ENCODE results near the gene RFC1.
"Not testable (repeated sequence)": the region's sequence is repeated elsewhere in the genome, so short reads cannot be mapped to it uniquely, and the experiment has no call there.

Gene RFC1

GRCh38 chr4:39375478-39375877 lies 9.3 kb upstream of the RFC1 start:
- DNase-seq (ENCODE audit: low read depth in 1 of 2, low spot score in 1 of 2) = no peak

GRCh38 chr4:39371209-39371608 lies 5.0 kb upstream of the RFC1 start:
- H3K27ac ChIP-seq (replicated peaks); H3K27me3 ChIP-seq (ENCODE audit: insufficient read depth, poor library complexity, severe bottlenecking); H3K4me3 ChIP-seq (replicated peaks; ENCODE audit: insufficient read depth, low read length); DNase-seq (ENCODE audit: low read depth in 1 of 2, low spot score in 1 of 2): not testable (repeated sequence)

More at GRCh38 chr4:39375478-39375877, 9.3 kb upstream of the RFC1 start:
- Histone ChIP-seq H3K4me3 (replicated peaks; ENCODE audit: insufficient read depth, low read length) (no peak overlapping the region), H3K27me3 (ENCODE audit: insufficient read depth, poor library complexity, severe bottlenecking) (no peaks in the 10 kb centered on the region), H3K27ac (replicated peaks) (no peak overlapping the region)
- TF ChIP-seq SPI1 (IDR thresholded peaks at IDR 0.05; ENCODE audit: borderline replicate concordance, low read depth) = no peak
- TF ChIP-seq REST (IDR thresholded peaks at IDR 0.05; ENCODE audit: insufficient replicate concordance, low read depth) = no peak

GRCh38 chr4:39369301-39369700 lies 3.1 kb upstream of the RFC1 start:
- Histone ChIP-seq H3K4me3 (replicated peaks; ENCODE audit: insufficient read depth, low read length) (no peak overlapping the region), H3K27me3 (ENCODE audit: insufficient read depth, poor library complexity, severe bottlenecking) (no peaks in the 10 kb centered on the region), H3K27ac (replicated peaks) (no peak overlapping the region)
- DNase-seq (ENCODE audit: low read depth in 1 of 2, low spot score in 1 of 2) = peak in 1 of 2 experiments; percentile 34
- TF ChIP-seq CTCF (IDR thresholded peaks at IDR 0.05; ENCODE audit: insufficient read depth, low read length) (no peak), REST (IDR thresholded peaks at IDR 0.05; ENCODE audit: insufficient replicate concordance, low read depth) (peak; percentile 45)

- TF ChIP-seq REST (IDR thresholded peaks at IDR 0.05; ENCODE audit: insufficient replicate concordance, low read depth) = no peak
- no peak for TF ChIP-seq POLR2AphosphoS5 (IDR thresholded peaks at IDR 0.05; ENCODE audit: low read depth)
- no peak for TF ChIP-seq CTCF (IDR thresholded peaks at IDR 0.05; ENCODE audit: insufficient read depth, low read length)
- no peak for TF ChIP-seq SPI1 (IDR thresholded peaks at IDR 0.05; ENCODE audit: borderline replicate concordance, low read depth)
- TF ChIP-seq GABPA (IDR thresholded peaks at IDR 0.05; ENCODE audit: low read depth) = no peak
These were observed 1.0 kb upstream of the RFC1 start for GRCh38 chr4:39367166-39367565.

More at GRCh38 chr4:39367166-39367565, 1.0 kb upstream of the RFC1 start:
- no peak for DNase-seq (ENCODE audit: low read depth in 1 of 2, low spot score in 1 of 2)
- H3K27ac ChIP-seq (replicated peaks) = no peak overlapping the region
- H3K27me3 ChIP-seq (ENCODE audit: insufficient read depth, poor library complexity, severe bottlenecking) = no peaks in the 10 kb centered on the region
- no peak overlapping the region for H3K4me3 ChIP-seq (replicated peaks; ENCODE audit: insufficient read depth, low read length)

All from HL-60 (cell line).